GM19467 (cell line): Measurements from ENCODE around the gene CCDC192.

Source experiments
- ATAC-seq: cut with Tn5 transposase; IDR thresholded peaks from one replicate; pipeline ENCODE4 v1.9.1; 2021; ENCODE audit warnings: mild to moderate bottlenecking, moderate library complexity; ENCODE audit not compliant: unreplicated experiment

The CCDC192 gene

GRCh38 chr5:127975961-127976360 is 272.8 kb downstream of the CCDC192 start:
- no peak for ATAC-seq

- no peak for ATAC-seq
Observed at GRCh38 chr5:127976525-127976924, 273.3 kb downstream of the CCDC192 start.

- no peak for ATAC-seq
Observed at GRCh38 chr5:127976991-127977717, 274.0 kb downstream of the CCDC192 start.

GRCh38 chr5:127978738-127979300 is 275.6 kb downstream of the CCDC192 start:
- ATAC-seq = no peak

- ATAC-seq = no peak
Observed at GRCh38 chr5:127979475-127979874, 276.3 kb downstream of the CCDC192 start.

GRCh38 chr5:127980843-127981242 is 277.7 kb downstream of the CCDC192 start:
- no peak for ATAC-seq

- ATAC-seq = no peak
Observed at GRCh38 chr5:127981498-127981897, 278.3 kb downstream of the CCDC192 start.

- ATAC-seq = no peak
Observed at GRCh38 chr5:127985811-127986325, 282.7 kb downstream of the CCDC192 start.

GRCh38 chr5:127987354-127988145 is 284.4 kb downstream of the CCDC192 start:
- ATAC-seq = no peak

GRCh38 chr5:127988146-127988760 is 285.1 kb downstream of the CCDC192 start:
- no peak for ATAC-seq
